C4-2B (cell line): ENCODE data around the gene MAN1A1.

Experiments
- ZFX ChIP-seq: fragments of 450-650 bp; IDR thresholded peaks from 2 replicates; pipeline ENCODE4 v1.6.1; 2017
- TF ChIP-seq, protein P1 (sequence below): fragments of 450-650 bp; conservative IDR thresholded peaks from 2 replicates; pipeline ENCODE4 v1.5.1; 2017; ENCODE audit warnings: mild to moderate bottlenecking

GRCh38 chr6:119348748-119349360 is 707 bp downstream of the MAN1A1 start:
- TF ChIP-seq, protein P1, sequence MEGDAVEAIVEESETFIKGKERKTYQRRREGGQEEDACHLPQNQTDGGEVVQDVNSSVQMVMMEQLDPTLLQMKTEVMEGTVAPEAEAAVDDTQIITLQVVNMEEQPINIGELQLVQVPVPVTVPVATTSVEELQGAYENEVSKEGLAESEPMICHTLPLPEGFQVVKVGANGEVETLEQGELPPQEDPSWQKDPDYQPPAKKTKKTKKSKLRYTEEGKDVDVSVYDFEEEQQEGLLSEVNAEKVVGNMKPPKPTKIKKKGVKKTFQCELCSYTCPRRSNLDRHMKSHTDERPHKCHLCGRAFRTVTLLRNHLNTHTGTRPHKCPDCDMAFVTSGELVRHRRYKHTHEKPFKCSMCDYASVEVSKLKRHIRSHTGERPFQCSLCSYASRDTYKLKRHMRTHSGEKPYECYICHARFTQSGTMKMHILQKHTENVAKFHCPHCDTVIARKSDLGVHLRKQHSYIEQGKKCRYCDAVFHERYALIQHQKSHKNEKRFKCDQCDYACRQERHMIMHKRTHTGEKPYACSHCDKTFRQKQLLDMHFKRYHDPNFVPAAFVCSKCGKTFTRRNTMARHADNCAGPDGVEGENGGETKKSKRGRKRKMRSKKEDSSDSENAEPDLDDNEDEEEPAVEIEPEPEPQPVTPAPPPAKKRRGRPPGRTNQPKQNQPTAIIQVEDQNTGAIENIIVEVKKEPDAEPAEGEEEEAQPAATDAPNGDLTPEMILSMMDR: no peak
- no peak for TF ChIP-seq ZFX
